Adrenal gland (tissue), 19 donors: ENCODE measurements around the gene MTRF1L. TPM values are rescaled to one million over a fixed set of nuclear protein-coding genes. Genes with fewer than 3 reads are reported as not detected.

Experiments used
- DNase-seq, 7 donors: peaks; one replicate each; pipeline ENCODE4 v3.0.0-alpha.2; 2019 to 2020
- H3K27ac ChIP-seq, 5 donors: fragments of 200-600 bp; sonication (generic) in 4 of 5; 1 replicate in 3 of 5; 2 replicates in 2 of 5; pipeline versions ENCODE4 v1.5.1 to v1.8.0; 2016 to 2020; ENCODE audit warnings: mild to moderate bottlenecking in 1 of 5
- H3K27me3 ChIP-seq: fragments of 200-600 bp; 2 replicates; pipeline ENCODE4 v1.8.0; 2021
- H3K36me3 ChIP-seq, 2 donors: fragments of 200-600 bp; replicated peaks in 1 of 2; 1 replicate in 1 of 2; 2 replicates in 1 of 2; pipeline versions ENCODE4 v1.5.1 to v1.8.0; 2018 to 2022
- H3K4me1 ChIP-seq, 2 donors: fragments of 200-600 bp; replicated peaks in 1 of 2; 1 replicate in 1 of 2; 2 replicates in 1 of 2; pipeline versions ENCODE4 v1.5.1 to v1.8.0; 2018 to 2021
- H3K4me3 ChIP-seq, 4 donors: fragments of 200-600 bp; sonication (generic) in 3 of 4; one replicate each; pipeline ENCODE4 v1.5.1; 2016 to 2018
- H3K9me3 ChIP-seq, 3 donors: fragments of 200-600 bp; sonication (generic) in 1 of 3; replicated peaks in 1 of 3; 1 replicate in 2 of 3; 2 replicates in 1 of 3; pipeline versions ENCODE4 v1.5.1 to v1.8.0; 2016 to 2021
- POLR2A ChIP-seq, 2 donors: fragments of 450-650 bp; IDR thresholded peaks; one replicate each; pipeline ENCODE4 v1.6.1; 2017; ENCODE audit warnings: antibody characterized with exemption in 2 of 2, mild to moderate bottlenecking in 2 of 2, moderate library complexity in 1 of 2
- WGBS, 4 donors: extraction: QIAGEN DNeasy Blood & Tissue Kit in 2 of 4; methylation state at CpG; one replicate each; pipeline versions ENCODE4 v1.1.5 to v1.1.7; 2013 to 2017; 5-methylcytosine and 5-hydroxymethylcytosine counted together
- intact Hi-C, 2 donors: fragments of 100-400 bp; cut with DNase I; formaldehyde crosslinking; loops; one replicate each; pipeline versions ENCODE4 v1.14.1 to v1.15.0; 2022 to 2023
- long read RNA-seq, 10 donors: library from polyadenylated mRNA in 3 of 10; unstranded in 2 of 10; stranded (forward) in 1 of 10; transcript quantifications; one replicate each; pipeline ENCODE4 v2.0.0 and lab custom pipeline, GENCODE V29; 2021 to 2026
- polyA plus RNA-seq, 3 donors: library from polyadenylated mRNA; stranded (reverse); fragments of 200-250 nt in 2 of 3; fragments of 350-450 nt in 1 of 3; fragmentation: Illumina TruSeq in 1 of 3; extraction: RNeasy Lipid Tissue Mini Kit (QIAGEN cat#74804) in 1 of 3; gene quantifications; one replicate each; pipeline ENCODE4 v1.2.3, GENCODE V29; 2013 to 2014
- total RNA-seq, 9 donors: library from RNA; depleted of rRNA in 4 of 9; stranded (reverse); fragments of >200 nt in 4 of 9; fragments of 120-200 nt in 1 of 9; fragmentation: NEBNext Ultra II Directional in 1 of 9; extraction: Animal tissue kit (Norgen Biotek cat#: 25700) in 1 of 9; gene quantifications; one replicate each; pipeline versions ENCODE4 v1.1.0 to v1.2.4, GENCODE V29; 2013 to 2023
- TF ChIP-seq, protein P1 (sequence below), 6 experiments: fragments of 450-650 bp in 4 of 6; fragments of 200-600 bp in 2 of 6; sonication (generic) in 1 of 6; IDR thresholded peaks; 1 replicate in 5 of 6; 2 replicates in 1 of 6; pipeline versions ENCODE4 v1.5.1 to v1.8.0; 2016 to 2021; ENCODE audit warnings: antibody characterized with exemption in 6 of 6, mild to moderate bottlenecking in 2 of 6, moderate library complexity in 1 of 6
- donor health status: healthy with polysubstance abuse.
- donor health status: Bipolar disorder and iron deficiency.
- donor health status: DM: yes; HTN: yes; CAD: no.
- donor health status: DM: no; HTN: no; CAD: no.
- donor health status: DM: no; HTN: no; CAD: no.
- donor health status: DM: yes; HTN: yes; CAD: no.

Gene MTRF1L
- total RNA-seq (10 to 100 TPM in 8 of 9 donors, 1 to 10 TPM in 1; 9.8 to 27.3 (median 19.0) TPM), polyA plus RNA-seq (10 to 100 TPM in 1 of 3 donors, 1 to 10 TPM in 2; 9.0 to 33.7 (median 9.5) TPM)
- long read RNA-seq, donor 1, partial matches to known transcripts, result 6 of 16 reads
- long read RNA-seq, donor 1, other reads (novel, unspliced or antisense), result 0 of 16 reads
- long read RNA-seq, donor 2, partial matches to known transcripts, result 0 of 7 reads
- long read RNA-seq, donor 2, other reads (novel, unspliced or antisense), result 0 of 7 reads
- long read RNA-seq, donor 3, partial matches to known transcripts, result 0 of 5 reads
- long read RNA-seq, donor 3, other reads (novel, unspliced or antisense), result 0 of 5 reads
- long read RNA-seq, donor 4, transcript MTRF1L-203 (7 exons, 3,676 nt), result major isoform, 5 of 19 reads
- long read RNA-seq, donor 4, partial matches to known transcripts, result 5 of 19 reads
- long read RNA-seq, donor 4, other reads (novel, unspliced or antisense), result 3 of 19 reads
- long read RNA-seq, donor 5, transcript MTRF1L-202 (6 exons, 3,539 nt), result minor isoform, 13 of 43 reads
- long read RNA-seq, donor 5, transcript MTRF1L-203 (7 exons, 3,676 nt), result major isoform, 15 of 43 reads
- long read RNA-seq, donor 5, transcript MTRF1L-208 (7 exons, 3,651 nt), result minor isoform, 7 of 43 reads
- long read RNA-seq, donor 5, partial matches to known transcripts, result 1 of 43 reads
- long read RNA-seq, donor 5, other reads (novel, unspliced or antisense), result 6 of 43 reads
- long read RNA-seq, donor 6, partial matches to known transcripts, result 3 of 11 reads
- long read RNA-seq, donor 6, other reads (novel, unspliced or antisense), result 2 of 11 reads
- long read RNA-seq, donor 7, partial matches to known transcripts, result 0 of 3 reads
- long read RNA-seq, donor 7, other reads (novel, unspliced or antisense), result 0 of 3 reads
- long read RNA-seq, donor 8, transcript MTRF1L-209 (2 exons, 447 nt), result major isoform, 6 of 16 reads
- long read RNA-seq, donor 8, partial matches to known transcripts, result 0 of 16 reads
- long read RNA-seq, donor 8, other reads (novel, unspliced or antisense), result 0 of 16 reads
- long read RNA-seq, donor 9, partial matches to known transcripts, result 0 of 4 reads
- long read RNA-seq, donor 9, other reads (novel, unspliced or antisense), result 0 of 4 reads
- long read RNA-seq, donor 10, partial matches to known transcripts, result 0 of 5 reads
- long read RNA-seq, donor 10, other reads (novel, unspliced or antisense), result 0 of 5 reads

- Histone ChIP-seq H3K9me3 (no peaks in the 10 kb centered on the region), H3K4me3 (peak within 1 kb of the TSS; percentile 44 to 73 (median 64)), H3K27ac (peak within 1 kb of the TSS; percentile 63 to 92 (median 80)), H3K36me3 (peaks cover 0 to 4% of the 10 kb centered on the region in 2 donors), H3K27me3 (no peaks in the 10 kb centered on the region), H3K4me1 (peaks cover 14 to 43% of the 10 kb centered on the region in 2 donors)
- TF ChIP-seq, protein P1, sequence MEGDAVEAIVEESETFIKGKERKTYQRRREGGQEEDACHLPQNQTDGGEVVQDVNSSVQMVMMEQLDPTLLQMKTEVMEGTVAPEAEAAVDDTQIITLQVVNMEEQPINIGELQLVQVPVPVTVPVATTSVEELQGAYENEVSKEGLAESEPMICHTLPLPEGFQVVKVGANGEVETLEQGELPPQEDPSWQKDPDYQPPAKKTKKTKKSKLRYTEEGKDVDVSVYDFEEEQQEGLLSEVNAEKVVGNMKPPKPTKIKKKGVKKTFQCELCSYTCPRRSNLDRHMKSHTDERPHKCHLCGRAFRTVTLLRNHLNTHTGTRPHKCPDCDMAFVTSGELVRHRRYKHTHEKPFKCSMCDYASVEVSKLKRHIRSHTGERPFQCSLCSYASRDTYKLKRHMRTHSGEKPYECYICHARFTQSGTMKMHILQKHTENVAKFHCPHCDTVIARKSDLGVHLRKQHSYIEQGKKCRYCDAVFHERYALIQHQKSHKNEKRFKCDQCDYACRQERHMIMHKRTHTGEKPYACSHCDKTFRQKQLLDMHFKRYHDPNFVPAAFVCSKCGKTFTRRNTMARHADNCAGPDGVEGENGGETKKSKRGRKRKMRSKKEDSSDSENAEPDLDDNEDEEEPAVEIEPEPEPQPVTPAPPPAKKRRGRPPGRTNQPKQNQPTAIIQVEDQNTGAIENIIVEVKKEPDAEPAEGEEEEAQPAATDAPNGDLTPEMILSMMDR (IDR thresholded peaks at IDR 0.05), result no peak
- TF ChIP-seq POLR2A (IDR thresholded peaks at IDR 0.05), result peak; percentile 67 to 88
- intact Hi-C loops, result no loop called here
- 0 to 1% (median 0%) methylated on average over 21 to 52 of the region's 52 CpGs for WGBS, 4 donors
- peak; percentile 90 to 97 (median 96) for DNase-seq
Observed at GRCh38 chr6:153002613-153003365, at the start of gene MTRF1L. Gene MTRF1L (minus strand): TSS chr6:153002709. CDS start chr6:153002685, 24 bp downstream.

DNA sequence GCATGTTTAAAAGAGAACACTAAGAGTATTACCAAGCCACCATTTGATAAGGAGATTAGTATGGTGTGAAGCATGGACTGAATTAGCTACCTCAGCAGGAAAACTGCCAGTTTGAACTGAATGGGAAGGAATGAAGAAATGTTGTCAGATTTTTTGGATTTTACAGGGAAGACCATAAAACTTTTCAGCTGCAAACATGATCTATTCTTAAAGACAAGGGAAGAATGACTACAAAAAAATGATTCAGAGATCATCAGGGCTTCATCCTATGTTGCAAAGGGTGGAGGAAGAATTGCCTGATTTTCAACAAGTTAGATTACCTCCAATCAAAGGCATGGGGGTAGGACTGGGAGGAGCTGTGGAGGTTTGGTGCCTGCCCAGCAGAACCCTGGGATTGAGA lies 49.3 kb upstream of the MTRF1L start:
- Histone ChIP-seq H3K4me3 (no peak overlapping the region), H3K9me3 (no peaks in the 10 kb centered on the region), H3K4me1 (no peaks in the 10 kb centered on the region), H3K36me3 (no peaks in the 10 kb centered on the region), H3K27me3 (no peaks in the 10 kb centered on the region), H3K27ac (no peak overlapping the region)
- intact Hi-C loops, result no loop called here
- DNase-seq, result no peak
- TF ChIP-seq, protein P1 (IDR thresholded peaks at IDR 0.05), result no peak
- no peak for TF ChIP-seq POLR2A (IDR thresholded peaks at IDR 0.05)

GRCh38 chr6:153048631-153049030 lies 46.1 kb upstream of the MTRF1L start:
- TF ChIP-seq, protein P1 (IDR thresholded peaks at IDR 0.05), result no peak
- no peak for TF ChIP-seq POLR2A (IDR thresholded peaks at IDR 0.05)
- Histone ChIP-seq H3K27me3 (no peaks in the 10 kb centered on the region), H3K9me3 (no peaks in the 10 kb centered on the region), H3K36me3 (no peaks in the 10 kb centered on the region), H3K4me1 (no peaks in the 10 kb centered on the region), H3K4me3 (no peak overlapping the region), H3K27ac (no peak overlapping the region)
- WGBS, 4 donors, result 80 to 94% (median 94%) methylated on average over 3 of the region's 3 CpGs
- intact Hi-C loops, result no loop called here
- DNase-seq, result no peak
